ENCODE results near the gene HUS1B. TPM values are rescaled to one million over a fixed set of nuclear protein-coding genes. Genes with fewer than 3 reads are reported as not detected.

The HUS1B gene
- total RNA-seq, 1 experiment from 2014 or later = 0.15 TPM

DNA sequence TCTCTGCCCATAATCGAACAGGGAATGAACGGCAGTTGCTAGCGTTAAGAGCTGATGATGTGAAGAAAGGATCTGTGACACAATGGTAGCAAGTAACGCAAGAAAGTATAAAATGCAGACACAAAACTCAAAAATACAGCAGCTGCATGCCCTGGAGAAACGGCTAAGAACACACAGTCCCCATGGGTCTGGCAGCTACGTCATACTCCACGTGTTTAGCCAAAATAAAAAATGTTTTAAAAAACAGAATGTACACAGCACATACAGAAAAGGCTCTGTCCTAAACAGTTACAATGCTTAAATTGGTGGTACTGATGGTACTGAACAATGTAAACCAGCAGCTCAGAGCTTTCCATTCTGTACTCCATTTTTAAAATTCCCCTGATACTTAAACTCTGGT lies 34.4 kb downstream of the HUS1B start:
- DNase-seq (ENCODE audit: low read depth) = no peak

DNA sequence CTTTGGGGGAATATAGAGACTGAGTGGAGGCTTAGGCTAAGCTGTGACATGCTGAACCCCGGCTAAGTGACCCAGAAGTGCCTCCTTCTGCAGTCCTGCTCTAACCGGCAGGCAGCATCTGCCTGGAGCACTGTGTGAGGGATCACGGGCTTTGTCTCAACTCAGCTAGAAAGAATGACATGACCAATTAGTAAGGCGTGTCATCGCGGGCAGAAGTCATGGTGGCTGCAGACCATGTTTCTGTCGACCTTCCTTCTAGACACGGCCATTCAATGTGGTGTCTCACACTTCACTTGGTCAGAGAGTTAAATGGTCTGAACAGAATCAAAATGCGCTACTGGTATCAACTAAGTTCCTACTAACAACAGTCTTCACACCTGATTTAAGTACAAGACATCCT lies 35.0 kb downstream of the HUS1B start:
- no peak for DNase-seq (ENCODE audit: low read depth)

DNA sequence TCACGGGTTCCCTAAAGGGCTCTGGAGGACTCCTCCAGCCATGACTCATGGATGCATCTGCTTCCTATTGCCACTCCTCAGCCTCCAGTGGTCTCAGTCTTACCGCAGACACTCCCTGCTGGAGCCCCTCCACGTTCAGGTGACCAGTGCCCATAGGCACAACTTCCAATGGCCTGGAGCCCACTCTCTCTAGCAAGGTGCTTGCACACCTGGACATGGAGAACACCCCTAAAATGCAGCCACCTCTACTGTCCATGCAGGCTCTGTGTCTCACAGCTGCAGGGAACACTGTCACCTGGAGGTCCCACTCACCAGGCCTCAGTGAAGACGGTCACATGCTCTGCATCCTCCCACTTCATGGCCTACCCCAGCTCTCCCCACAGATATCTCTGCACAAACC lies 36.0 kb downstream of the HUS1B start:
- DNase-seq (ENCODE audit: low read depth) = no peak

DNA sequence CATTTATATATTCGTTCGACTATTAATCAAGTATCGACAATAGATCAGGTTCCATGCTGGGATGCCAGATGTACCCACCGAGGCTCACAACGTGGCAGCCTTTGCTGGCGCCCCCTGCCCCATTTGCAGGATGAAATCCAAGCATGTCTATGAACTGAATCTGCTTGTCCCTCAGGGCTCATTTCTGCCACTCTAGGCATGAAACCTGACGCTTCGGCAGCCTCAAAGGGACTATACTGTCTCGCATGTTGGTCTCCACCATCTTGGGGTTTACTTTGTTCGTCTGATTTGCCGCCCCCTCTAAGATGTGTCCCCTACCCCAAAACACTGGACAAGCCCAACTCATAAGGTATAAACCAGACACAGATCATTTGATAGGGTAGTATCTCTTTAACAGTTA lies 36.7 kb downstream of the HUS1B start:
- DNase-seq (ENCODE audit: low read depth) = no peak

DNA sequence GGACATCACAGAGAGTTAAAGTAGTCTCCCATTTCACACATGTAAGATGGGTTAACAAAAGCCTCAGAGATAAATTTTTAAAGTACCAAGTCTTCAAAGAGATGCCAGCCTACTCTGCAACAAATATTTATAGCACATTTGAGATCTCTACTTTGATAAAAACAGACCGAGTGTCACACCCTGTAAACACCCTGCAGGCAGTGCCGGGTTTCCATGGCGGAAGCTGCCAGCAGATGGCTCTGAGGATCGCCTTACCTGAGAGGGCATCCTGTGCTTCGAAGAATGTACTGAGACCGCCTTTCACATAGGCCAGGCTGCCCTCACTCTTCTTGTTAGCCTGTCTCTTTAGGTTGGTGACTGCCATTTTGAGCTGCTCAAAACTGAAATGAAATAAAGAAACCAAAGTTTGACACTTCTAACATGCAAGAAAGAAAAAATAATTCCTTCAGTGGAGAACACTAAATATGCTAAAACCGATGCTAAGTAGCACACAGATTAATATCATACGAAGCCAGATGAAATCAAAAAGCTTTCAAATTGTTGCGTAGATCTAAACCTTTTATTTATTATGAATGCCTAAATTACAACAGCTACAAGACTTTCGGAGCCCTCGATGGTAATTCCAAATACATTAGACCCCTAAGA lies 39.3 kb downstream of the HUS1B start:
- peak; percentile 18 for DNase-seq (ENCODE audit: low read depth)

DNA sequence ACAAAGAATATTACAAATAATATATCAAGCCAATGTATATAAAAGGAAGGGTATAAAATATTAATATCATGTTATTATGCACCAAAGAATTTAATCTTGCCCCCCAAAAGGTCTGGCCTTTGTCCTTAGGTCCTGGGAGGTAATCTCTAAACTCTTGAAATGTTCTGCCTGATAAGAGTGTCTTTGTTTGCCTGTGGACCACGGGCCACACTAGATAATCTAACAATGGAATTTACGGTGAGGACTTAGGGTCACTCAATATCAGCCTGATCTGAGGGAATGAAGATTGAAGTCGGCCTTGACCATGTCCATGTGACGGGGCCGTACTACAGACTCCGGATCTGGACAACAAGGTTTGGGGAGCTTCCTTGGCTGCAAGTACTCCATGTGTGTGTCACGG lies 42.9 kb downstream of the HUS1B start:
- no peak for DNase-seq (ENCODE audit: low read depth)

DNA sequence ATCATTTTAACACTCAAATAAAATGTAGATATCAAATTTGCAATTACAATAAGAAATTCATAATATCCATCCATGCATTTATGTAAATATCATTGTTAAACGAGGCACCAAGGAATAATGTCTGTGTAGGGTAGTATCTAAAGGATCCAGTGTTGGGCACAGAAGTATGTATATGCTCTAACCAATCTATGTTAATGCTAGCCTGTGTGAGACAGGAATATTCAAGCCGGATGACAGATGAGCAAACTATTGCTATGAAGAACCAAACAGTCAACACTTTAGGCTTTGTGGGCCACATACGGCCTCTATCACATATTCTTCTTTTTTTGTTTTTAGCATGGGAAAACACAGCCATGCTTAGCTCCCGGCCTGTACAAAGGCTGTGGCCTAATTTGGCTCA lies 45.0 kb downstream of the HUS1B start:
- DNase-seq (ENCODE audit: low read depth) = no peak

DNA sequence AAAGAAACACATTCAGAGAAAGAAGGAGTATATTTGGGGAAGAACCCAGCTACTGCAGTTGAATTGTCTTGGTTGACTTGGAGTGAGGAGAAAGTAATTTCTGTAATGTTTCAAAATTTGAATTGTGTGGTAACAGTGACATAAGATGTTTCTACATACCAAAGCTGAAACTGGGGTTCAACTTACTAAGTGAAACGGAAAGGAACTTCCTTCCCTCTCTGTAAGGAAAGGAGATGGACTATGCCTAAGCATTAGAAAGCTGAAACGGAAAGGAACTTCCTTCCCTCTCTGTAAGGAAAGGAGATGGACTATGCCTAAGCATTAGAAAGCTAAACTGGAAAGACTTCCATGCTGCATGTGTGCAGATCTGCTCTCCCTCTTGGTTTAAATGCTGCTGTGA lies 46.0 kb downstream of the HUS1B start:
- DNase-seq (ENCODE audit: low read depth) = no peak

DNA sequence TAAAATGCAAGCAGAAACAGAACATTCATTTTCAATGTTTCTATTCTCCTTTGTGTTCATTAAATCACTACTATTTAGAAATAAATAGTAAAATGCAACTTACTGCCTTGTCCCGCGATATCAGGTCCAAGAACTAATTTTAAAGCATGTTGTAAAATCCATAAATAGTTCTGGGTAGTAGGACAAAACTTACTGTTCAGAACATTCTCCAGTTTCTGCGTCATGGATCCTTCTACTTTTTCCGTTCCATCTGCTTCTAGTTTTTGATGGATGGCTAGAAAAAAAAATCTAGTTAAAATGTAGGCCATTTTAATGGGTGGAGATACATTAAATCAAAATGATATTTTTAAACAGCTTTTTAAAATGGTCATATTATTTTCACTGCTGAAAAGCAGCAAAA lies 47.0 kb downstream of the HUS1B start:
- no peak for DNase-seq (ENCODE audit: low read depth)

DNA sequence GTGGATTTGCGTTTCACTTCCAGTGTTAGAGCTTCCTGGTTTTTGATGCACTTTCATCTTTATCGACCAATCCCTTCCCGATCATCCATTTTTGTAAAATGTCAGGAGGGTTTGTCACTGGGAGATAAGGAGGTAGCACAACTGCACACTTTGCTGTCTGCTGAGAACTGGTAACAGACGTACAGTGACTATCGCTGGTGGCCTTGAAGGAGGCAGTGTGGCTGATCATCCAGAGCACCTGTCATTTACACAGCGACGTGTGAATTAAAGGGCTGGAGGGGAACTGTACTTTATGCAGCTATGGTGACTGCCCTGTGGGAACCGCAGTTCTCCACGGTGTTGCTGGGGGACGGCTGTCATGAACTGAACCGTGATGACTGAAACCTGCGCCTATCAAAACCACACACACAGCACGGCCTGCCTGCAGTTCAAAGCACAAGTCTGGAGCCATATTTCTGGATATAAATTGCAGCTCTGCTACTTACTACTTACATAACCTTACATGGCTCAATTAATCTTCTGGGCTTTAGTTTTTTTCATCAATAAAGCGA lies 50.0 kb downstream of the HUS1B start:
- DNase-seq (ENCODE audit: low read depth) = no peak

Other genes with a start within 250 kb of the HUS1B start
- 40.4 and 62.2 TPM in 2 replicates for gene EXOC2, start 36.0 kb upstream of the HUS1B start, total RNA-seq (2014; rRNA removed; shearing (Covaris generic))